H9 (cell line): ENCODE measurements around the gene ARHGAP26. TPM values are rescaled to one million over a fixed set of nuclear protein-coding genes. Genes with fewer than 3 reads are reported as not detected.

Source experiments
- DNase-seq: peaks from one replicate; pipeline ENCODE4 v3.0.0-alpha.2; 2017
- H2AFZ ChIP-seq: one replicate; pipeline ENCODE4 v1.6.1; 2013; ENCODE audit warnings: mild to moderate bottlenecking, low read length, control low read depth, moderate library complexity
- H2AK5ac ChIP-seq: 2 replicates; pipeline ENCODE4 v1.6.1; 2013; ENCODE audit warnings: low read length, control low read depth, mixed read lengths; ENCODE audit not compliant: insufficient read length
- H2BK120ac ChIP-seq: one replicate; pipeline ENCODE4 v1.6.1; 2013; ENCODE audit warnings: low read depth, mild to moderate bottlenecking, low read length, control low read depth, inconsistent platforms; ENCODE audit not compliant: poor library complexity, severe bottlenecking
- H2BK12ac ChIP-seq: 2 replicates; pipeline ENCODE4 v1.6.1; 2013; ENCODE audit warnings: low read length, control low read depth, mixed read lengths, low read depth; ENCODE audit not compliant: insufficient read length
- H2BK15ac ChIP-seq: 2 replicates; pipeline ENCODE4 v1.6.1; 2013; ENCODE audit warnings: low read depth, low read length, control low read depth
- H2BK20ac ChIP-seq: one replicate; pipeline ENCODE4 v1.6.1; 2013; ENCODE audit warnings: low read depth, mild to moderate bottlenecking, low read length, control low read depth, inconsistent platforms; ENCODE audit not compliant: poor library complexity, severe bottlenecking
- H2BK5ac ChIP-seq: 2 replicates; pipeline ENCODE4 v1.6.1; 2013; ENCODE audit warnings: low read length, control low read depth, mixed read lengths; ENCODE audit not compliant: insufficient read length
- H3K14ac ChIP-seq: 2 replicates; pipeline ENCODE4 v1.6.1; 2013; ENCODE audit warnings: low read length, control low read depth; ENCODE audit not compliant: insufficient read depth
- H3K18ac ChIP-seq: 2 replicates; pipeline ENCODE4 v1.6.1; 2013; ENCODE audit warnings: low read depth, mild to moderate bottlenecking, mixed read lengths, low read length, control low read depth; ENCODE audit not compliant: insufficient read length
- H3K23ac ChIP-seq: 2 replicates; pipeline ENCODE4 v1.6.1; 2013; ENCODE audit warnings: low read length, control low read depth, mixed read lengths, low read depth; ENCODE audit not compliant: insufficient read length
- H3K23me2 ChIP-seq: 2 replicates; pipeline ENCODE4 v1.6.1; 2013; ENCODE audit warnings: low read depth, mild to moderate bottlenecking, mixed read lengths, low read length, control low read depth; ENCODE audit not compliant: insufficient read length, poor library complexity, severe bottlenecking
- H3K27ac ChIP-seq: 2 replicates; pipeline ENCODE4 v1.5.1; 2013; ENCODE audit warnings: low read length, control low read depth, mixed read lengths, low read depth; ENCODE audit not compliant: insufficient read length
- H3K27me3 ChIP-seq: 2 replicates; pipeline ENCODE4 v1.6.1; 2013; ENCODE audit warnings: low read length, control low read depth, inconsistent platforms; ENCODE audit not compliant: insufficient read depth
- H3K4ac ChIP-seq: 2 replicates; pipeline ENCODE4 v1.6.1; 2013; ENCODE audit warnings: low read depth, mild to moderate bottlenecking, control low read depth, inconsistent platforms, low read length, moderate library complexity
- H3K4me1 ChIP-seq: 2 replicates; pipeline ENCODE4 v1.6.1; 2013; ENCODE audit warnings: low read length, control low read depth, inconsistent platforms; ENCODE audit not compliant: insufficient read depth
- H3K4me2 ChIP-seq: 2 replicates; pipeline ENCODE4 v1.6.1; 2013; ENCODE audit warnings: low read length, control low read depth, mixed read lengths; ENCODE audit not compliant: insufficient read length, insufficient read depth
- H3K56ac ChIP-seq: 2 replicates; pipeline ENCODE4 v1.6.1; 2013; ENCODE audit warnings: low read depth, mild to moderate bottlenecking, mixed read lengths, low read length, control low read depth; ENCODE audit not compliant: insufficient read length
- H3K79me1 ChIP-seq: 2 replicates; pipeline ENCODE4 v1.6.1; 2013; ENCODE audit warnings: low read depth, mild to moderate bottlenecking, moderate library complexity, low read length, control low read depth, inconsistent platforms; ENCODE audit not compliant: insufficient read depth, poor library complexity, severe bottlenecking
- H3K79me2 ChIP-seq: 2 replicates; pipeline ENCODE4 v1.6.1; 2013; ENCODE audit warnings: low read length, control low read depth, inconsistent platforms; ENCODE audit not compliant: insufficient read depth
- H3K9ac ChIP-seq: 2 replicates; pipeline ENCODE4 v1.6.1; 2013; ENCODE audit warnings: low read length, control low read depth, mixed read lengths; ENCODE audit not compliant: insufficient read length; ENCODE audit errors: extremely low read depth
- H3K9me3 ChIP-seq: one replicate; pipeline ENCODE4 v1.6.1; 2013; ENCODE audit warnings: low read depth, low read length, inconsistent platforms; ENCODE audit not compliant: control insufficient read depth
- H3T11ph ChIP-seq: one replicate; pipeline ENCODE4 v1.6.1; 2013; ENCODE audit warnings: mild to moderate bottlenecking, low read length, control low read depth, inconsistent platforms
- H4K20me1 ChIP-seq: one replicate; pipeline ENCODE4 v1.6.1; 2013; ENCODE audit not compliant: control insufficient read depth, insufficient read length, insufficient read depth
- H4K5ac ChIP-seq: 2 replicates; pipeline ENCODE4 v1.6.1; 2013; ENCODE audit warnings: low read depth, mild to moderate bottlenecking, mixed read lengths, low read length, control low read depth; ENCODE audit not compliant: insufficient read length
- H4K8ac ChIP-seq: replicated peaks from 2 replicates; pipeline ENCODE4 v1.6.1; 2013; ENCODE audit warnings: low read length, control low read depth, mixed read lengths, low read depth; ENCODE audit not compliant: insufficient read length
- H4K91ac ChIP-seq: 2 replicates; pipeline ENCODE4 v1.6.1; 2013; ENCODE audit warnings: low read depth, mild to moderate bottlenecking, moderate library complexity, mixed read lengths, low read length, control low read depth; ENCODE audit not compliant: insufficient read length
- H3K27ac Mint-ChIP-seq, 3 experiments: 2 replicates in 2 of 3; 3 replicates in 1 of 3; pipeline ENCODE4 v1.8.0; 2020 to 2021; ENCODE audit warnings: mixed read lengths in 3 of 3, mild to moderate bottlenecking in 1 of 3, moderate library complexity in 1 of 3
- H3K27me3 Mint-ChIP-seq: 2 replicates; pipeline ENCODE4 v1.8.0; 2021; ENCODE audit warnings: low read depth, mild to moderate bottlenecking, moderate library complexity, mixed read lengths
- H3K36me3 Mint-ChIP-seq, 3 experiments: 2 replicates in 2 of 3; 3 replicates in 1 of 3; pipeline ENCODE4 v1.8.0; 2020 to 2021; ENCODE audit warnings: low read depth in 3 of 3, mixed read lengths in 3 of 3; ENCODE audit not compliant: insufficient read depth in 1 of 3
- H3K4me1 Mint-ChIP-seq, 2 experiments: 2 replicates each; pipeline ENCODE4 v1.8.0; 2020; ENCODE audit warnings: mixed read lengths in 2 of 2
- H3K4me3 Mint-ChIP-seq, 2 experiments: 2 replicates in 1 of 2; 3 replicates in 1 of 2; pipeline ENCODE4 v1.8.0; 2020 to 2021; ENCODE audit warnings: mild to moderate bottlenecking in 2 of 2, mixed read lengths in 2 of 2, moderate library complexity in 1 of 2
- H3K9me3 Mint-ChIP-seq, 2 experiments: 2 replicates in 1 of 2; 3 replicates in 1 of 2; pipeline ENCODE4 v1.8.0; 2020; ENCODE audit warnings: mild to moderate bottlenecking in 2 of 2, mixed read lengths in 2 of 2, moderate library complexity in 1 of 2
- CTCF ChIP-seq: fragments of 200-600 bp; sonication (generic); conservative IDR thresholded peaks from 3 replicates; pipeline ENCODE4 v1.8.0; 2021; ENCODE audit warnings: antibody characterized with exemption, mild to moderate bottlenecking
- WGBS: extraction: QIAGEN DNeasy Blood & Tissue Kit; methylation state at CpG from one replicate; pipeline ENCODE4 v1.1.7; 2013; ENCODE audit warnings: missing lambda C conversion rate, low lambda C conversion rate, mixed read lengths; ENCODE audit not compliant: insufficient read length; ENCODE audit errors: extremely low coverage; 5-methylcytosine and 5-hydroxymethylcytosine counted together
- total RNA-seq: library from RNA; stranded (reverse); gene quantifications from 2 replicates; pipeline ENCODE4 v1.2.1, GENCODE V29; 2021

Gene ARHGAP26
- total RNA-seq, 1 experiment from 2014 or later, result 13.8 TPM

DNA sequence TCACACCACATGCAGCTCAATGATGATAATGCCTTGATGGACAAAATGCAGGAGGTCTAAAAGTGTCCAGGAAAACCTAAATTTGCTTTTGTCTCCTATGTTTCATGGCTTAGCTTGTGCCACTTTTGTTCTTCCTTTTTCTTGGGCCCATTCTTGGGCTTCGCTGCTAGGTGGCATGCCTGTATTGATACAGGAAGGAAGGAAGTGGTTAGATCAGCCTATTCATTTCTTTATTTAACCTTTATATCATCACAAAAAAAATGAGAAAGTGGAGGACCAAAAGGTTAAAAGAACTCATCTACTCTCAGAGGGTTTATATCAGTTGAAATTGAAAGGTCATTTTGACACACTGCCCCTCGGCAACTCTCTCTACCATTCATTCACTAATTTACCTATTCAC, 260.2 kb downstream of the ARHGAP26 start:
- WGBS, result no CpG with 5 or more reads among the region's 2 CpGs
- Histone ChIP-seq H4K8ac (no peak overlapping the region), H3K9ac (no peak overlapping the region), H2BK12ac (no peak overlapping the region), H3K27me3 (no peaks in the 10 kb centered on the region), H3K23me2 (no peaks in the 10 kb centered on the region), H2BK15ac (no peak overlapping the region), H3T11ph (no peak overlapping the region), H2BK20ac (no peak overlapping the region), H3K79me1 (no peaks in the 10 kb centered on the region), H2AK5ac (no peak overlapping the region), H3K56ac (no peak overlapping the region), H2BK5ac (no peak overlapping the region), H4K91ac (no peak overlapping the region), H4K5ac (no peak overlapping the region), H3K27ac (no peak overlapping the region), H3K9me3 (no peaks in the 10 kb centered on the region), H2BK120ac (no peak overlapping the region), H3K14ac (no peak overlapping the region), H4K20me1 (no peaks in the 10 kb centered on the region), H3K4ac (no peak overlapping the region), H3K4me1 (no peaks in the 10 kb centered on the region), H3K23ac (no peak overlapping the region), H3K4me2 (no peak overlapping the region), H3K18ac (no peak overlapping the region), H2AFZ (no peak overlapping the region), H3K79me2 (no peaks in the 10 kb centered on the region)
- Mint-ChIP-seq H3K9me3 (no peaks in the 10 kb centered on the region), H3K27me3 (no peaks in the 10 kb centered on the region; the same call in 1 of the 2 replicates), H3K4me1 (peaks cover 32 to 36% of the 10 kb centered on the region in 2 experiments), H3K4me3 (no peak overlapping the region), H3K36me3 (peaks cover 0 to 2% (median 0%) of the 10 kb centered on the region in 3 experiments; a peak in 1 of 7 replicates), H3K27ac (no peak overlapping the region)
- TF ChIP-seq CTCF, result no peak
- no peak for DNase-seq
